Activated T-helper 1 cell treated with anti-CD3 and anti-CD28 coated beads, Interleukin-12 subunit alpha, Interleukin-12 subunit beta, Interleukin-2, Interleukin-4 antibody, amounts not matched to agents 30 ng/mL and 10 ng/mL and 1 ng/mL, durations not matched to agents 14 hours and 24 hours and 36 hours (primary cell): ENCODE measurements around the gene GLB1L3. TPM values are rescaled to one million over a fixed set of nuclear protein-coding genes. Genes with fewer than 3 reads are reported as not detected.

ENCODE experiments used
- DNase-seq: peaks from one replicate; pipeline ENCODE4 v3.0.0; 2021; ENCODE audit warnings: low spot score
- H3K27ac Mint-ChIP-seq: one replicate; pipeline ENCODE4 v1.8.0; 2021; ENCODE audit warnings: mild to moderate bottlenecking, mixed read lengths
- H3K27me3 Mint-ChIP-seq: one replicate; pipeline ENCODE4 v1.8.0; 2022; ENCODE audit warnings: mild to moderate bottlenecking, moderate library complexity, mixed read lengths; ENCODE audit not compliant: insufficient read depth
- H3K36me3 Mint-ChIP-seq: one replicate; pipeline ENCODE4 v1.8.0; 2021; ENCODE audit warnings: low read depth, mixed read lengths
- H3K4me1 Mint-ChIP-seq: one replicate; pipeline ENCODE4 v1.8.0; 2021; ENCODE audit warnings: low read depth, mixed read lengths
- H3K4me3 Mint-ChIP-seq: one replicate; pipeline ENCODE4 v1.8.0; 2021; ENCODE audit warnings: mild to moderate bottlenecking, moderate library complexity, mixed read lengths
- H3K9me3 Mint-ChIP-seq: one replicate; pipeline ENCODE4 v1.8.0; 2021; ENCODE audit warnings: mixed read lengths
- intact Hi-C: fragments of 100-400 bp; cut with micrococcal nuclease; formaldehyde crosslinking; loops from one replicate; pipeline ENCODE4 v1.15.1; 2024
- total RNA-seq: library from RNA; stranded (reverse); gene quantifications from 2 replicates; pipeline ENCODE4 v1.2.3, GENCODE V29; 2022

GLB1L3 gene
- total RNA-seq, 1 donor from 2014 or later = 16.1 TPM

DNA sequence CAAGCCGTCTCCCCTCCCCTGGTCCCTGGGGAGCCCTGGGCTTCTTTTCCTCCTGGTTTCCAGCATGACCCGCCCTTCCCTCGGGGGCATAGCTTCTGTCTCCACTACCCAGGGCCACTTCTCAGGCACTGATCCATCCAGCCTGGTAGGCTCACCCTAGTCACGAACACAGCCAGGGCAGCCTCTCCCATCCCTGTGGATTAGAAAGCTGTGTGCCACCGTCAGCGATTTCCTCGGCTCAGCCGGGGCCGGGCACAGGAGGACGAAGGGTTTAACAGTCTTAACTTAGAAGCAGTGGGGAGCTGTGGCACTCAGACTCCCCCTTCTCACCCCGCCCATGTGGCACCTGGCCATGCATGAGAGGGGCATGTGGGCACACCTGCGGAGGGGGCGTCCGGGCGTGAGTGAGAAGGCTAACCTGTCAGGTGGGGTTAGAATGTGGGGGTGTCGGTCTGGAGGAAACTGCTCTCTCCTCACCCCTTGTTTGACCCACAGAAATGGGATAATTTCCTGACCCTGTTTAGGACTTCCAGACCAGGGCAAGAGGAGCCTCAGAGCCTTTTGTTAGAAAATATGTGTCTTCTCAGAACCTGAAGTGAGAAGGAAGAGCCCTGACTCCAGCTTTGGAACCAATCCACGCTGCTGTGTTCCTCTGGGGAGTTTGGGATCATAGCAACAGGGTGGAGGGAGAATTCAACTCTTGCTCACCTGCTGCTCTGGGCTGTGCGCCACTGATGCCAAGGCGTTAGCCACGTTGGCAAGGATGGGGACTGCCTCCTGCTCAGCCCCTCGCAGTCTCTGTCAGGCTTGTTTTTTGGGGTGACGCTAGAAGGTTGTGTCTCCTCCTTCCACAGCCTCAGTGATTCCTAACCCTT, 70.2 kb downstream of the GLB1L3 start:
- Mint-ChIP-seq H3K36me3 (peaks cover 5% of the 10 kb centered on the region), H3K9me3 (no peaks in the 10 kb centered on the region), H3K4me3 (no peak overlapping the region), H3K27me3 (no peaks in the 10 kb centered on the region), H3K4me1 (peaks cover 24% of the 10 kb centered on the region), H3K27ac (no peak overlapping the region)
- intact Hi-C loops = no loop called here
- no peak for DNase-seq

DNA sequence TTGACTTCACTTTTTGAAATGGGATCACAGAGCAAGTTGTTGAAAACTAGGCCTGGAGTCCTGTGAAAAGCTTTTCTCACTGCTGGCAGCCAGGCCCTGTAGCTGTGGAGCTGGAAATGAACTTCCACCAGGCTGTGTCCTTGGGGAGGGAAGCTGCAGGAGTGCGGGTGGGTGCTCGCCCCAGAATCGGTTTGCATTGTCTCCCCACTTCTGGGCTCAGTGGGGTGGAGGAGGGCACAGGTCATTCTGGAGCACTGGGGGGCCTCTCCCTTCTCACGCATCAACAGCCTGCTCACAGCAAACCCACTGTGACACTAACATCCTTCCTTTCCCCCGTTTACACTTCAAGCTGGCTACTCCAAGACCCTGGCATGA, 70.8 kb downstream of the GLB1L3 start:
- peaks cover 24% of the 10 kb centered on the region for H3K4me1 Mint-ChIP-seq
- no peak overlapping the region for H3K27ac Mint-ChIP-seq
- no peaks in the 10 kb centered on the region for H3K9me3 Mint-ChIP-seq
- no peak for DNase-seq
- no peaks in the 10 kb centered on the region for H3K27me3 Mint-ChIP-seq
- no peak overlapping the region for H3K4me3 Mint-ChIP-seq
- H3K36me3 Mint-ChIP-seq = peaks cover 5% of the 10 kb centered on the region
- intact Hi-C loops = no loop called here

DNA sequence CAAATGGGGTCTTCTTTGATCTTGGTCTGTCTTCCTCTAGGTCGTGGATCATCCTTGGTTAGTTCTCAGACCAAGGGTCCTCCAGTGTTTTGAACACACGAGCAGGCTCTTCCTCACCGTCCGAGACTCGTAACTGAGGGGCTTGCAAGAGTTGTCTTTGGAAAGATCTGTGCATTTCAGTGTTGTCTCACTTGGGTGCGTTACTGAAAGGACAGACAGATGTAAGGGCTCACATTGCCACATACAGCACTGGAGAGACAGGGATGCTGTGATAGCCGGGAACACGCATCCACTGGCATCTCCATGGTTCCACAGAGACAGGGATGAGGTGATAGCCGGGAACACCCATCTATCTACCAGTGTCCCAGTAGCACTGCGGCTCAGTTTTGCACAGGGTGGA, 71.3 kb downstream of the GLB1L3 start:
- Mint-ChIP-seq H3K27ac (no peak overlapping the region), H3K4me3 (no peak overlapping the region), H3K4me1 (peaks cover 24% of the 10 kb centered on the region), H3K36me3 (peaks cover 5% of the 10 kb centered on the region), H3K27me3 (no peaks in the 10 kb centered on the region), H3K9me3 (no peaks in the 10 kb centered on the region)
- no peak for DNase-seq
- intact Hi-C loops = no loop called here

DNA sequence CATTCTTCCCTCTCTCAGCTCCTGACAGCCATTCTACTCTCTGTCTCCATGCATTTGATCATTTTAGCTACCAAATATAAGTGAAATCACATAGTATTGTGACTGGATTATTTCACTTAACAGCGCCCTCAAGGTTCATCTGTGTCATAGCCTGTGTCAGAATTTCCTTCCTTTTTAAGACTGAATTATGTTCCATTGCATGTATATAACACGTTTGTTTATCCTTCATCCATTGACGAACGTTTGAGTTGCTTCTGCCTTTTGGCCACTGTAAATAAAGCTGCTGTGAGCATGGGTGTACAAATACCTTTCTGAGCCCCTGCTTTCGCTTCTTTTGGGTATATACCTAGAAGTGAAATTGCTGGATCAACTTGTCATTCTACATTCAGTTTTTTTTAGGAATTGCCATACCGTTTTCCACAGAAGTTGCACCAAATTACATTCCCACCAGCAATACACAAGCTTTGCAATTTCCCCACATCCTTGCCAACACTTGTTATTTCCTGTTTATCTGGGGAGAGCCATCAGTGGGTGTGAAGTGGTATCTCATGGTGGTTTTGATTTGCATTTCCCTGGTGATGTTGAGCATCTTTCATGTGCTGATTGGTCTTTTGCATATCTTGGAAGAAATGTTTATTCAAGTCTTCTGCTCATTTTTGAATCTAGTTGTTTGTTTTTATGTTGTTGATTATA, 73.1 kb downstream of the GLB1L3 start:
- intact Hi-C loops = loop anchor here (1.0 kb wide), 1 partner anchor 17 kb away; no protein-coding TSS in a partner anchor
- peak; percentile 20 for DNase-seq
- Mint-ChIP-seq H3K4me3 (peak overlapping the region; percentile 28), H3K27me3 (no peaks in the 10 kb centered on the region), H3K4me1 (peaks cover 24% of the 10 kb centered on the region), H3K9me3 (no peaks in the 10 kb centered on the region), H3K27ac (peak overlapping the region; percentile 80), H3K36me3 (peaks cover 5% of the 10 kb centered on the region)

DNA sequence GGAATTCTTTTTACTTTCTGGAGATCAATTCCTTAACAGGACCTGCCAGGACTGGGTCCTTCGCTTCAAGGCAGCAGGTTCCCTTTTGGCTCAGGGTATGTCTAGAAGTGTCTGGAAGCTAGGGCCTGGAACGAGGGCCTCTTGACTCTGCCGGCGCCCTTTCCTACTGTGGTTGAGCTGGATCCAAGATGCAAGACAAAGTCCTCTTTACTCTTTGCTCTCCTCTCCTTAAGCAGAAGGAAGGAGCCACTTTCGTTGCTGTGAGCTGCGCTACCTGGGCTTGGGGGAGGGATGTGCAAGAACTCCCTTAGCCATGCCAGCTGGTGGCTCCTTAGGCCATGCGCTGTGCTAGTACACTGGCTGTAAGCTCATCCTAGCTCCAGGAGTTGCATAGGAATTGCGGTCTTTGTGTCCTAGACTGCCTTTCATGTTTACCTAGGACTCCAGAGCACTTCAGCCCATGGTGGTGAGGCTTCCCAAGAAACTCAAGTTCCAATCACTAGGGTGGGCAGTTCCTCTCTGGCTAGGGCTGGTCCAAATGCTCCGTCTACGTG, 73.7 kb downstream of the GLB1L3 start:
- H3K4me1 Mint-ChIP-seq = peaks cover 27% of the 10 kb centered on the region
- H3K9me3 Mint-ChIP-seq = no peaks in the 10 kb centered on the region
- no peak for DNase-seq
- peaks cover 5% of the 10 kb centered on the region for H3K36me3 Mint-ChIP-seq
- intact Hi-C loops = loop anchor here (1.0 kb wide), 1 partner anchor 18 kb away; no protein-coding TSS in a partner anchor
- peak overlapping the region; percentile 80 for H3K27ac Mint-ChIP-seq
- H3K4me3 Mint-ChIP-seq = peak overlapping the region; percentile 28
- peaks cover 1% of the 10 kb centered on the region for H3K27me3 Mint-ChIP-seq

DNA sequence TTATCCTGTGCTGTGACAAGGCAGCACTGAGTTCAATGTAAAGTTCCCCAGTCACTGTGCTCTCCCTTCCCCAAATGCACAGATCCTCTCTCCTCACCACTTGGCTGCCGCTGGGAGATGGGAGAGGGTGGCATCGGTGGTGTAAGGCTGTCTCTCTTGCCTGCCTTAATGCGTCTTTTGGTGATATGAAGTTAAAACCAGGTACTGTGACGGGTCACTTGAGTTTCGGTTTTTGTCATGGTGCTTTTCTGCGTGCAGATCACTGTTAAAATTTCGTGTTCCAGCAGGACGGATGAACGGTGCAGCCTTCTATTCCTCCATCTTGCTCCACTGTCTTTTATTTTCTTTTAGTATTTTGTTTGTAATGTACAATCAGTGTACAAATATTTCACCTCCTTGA, 74.2 kb downstream of the GLB1L3 start:
- peak overlapping the region; percentile 27 for H3K27ac Mint-ChIP-seq
- H3K4me3 Mint-ChIP-seq = no peak overlapping the region
- no peak for DNase-seq
- peaks cover 3% of the 10 kb centered on the region for H3K27me3 Mint-ChIP-seq
- peaks cover 32% of the 10 kb centered on the region for H3K4me1 Mint-ChIP-seq
- H3K9me3 Mint-ChIP-seq = no peaks in the 10 kb centered on the region
- H3K36me3 Mint-ChIP-seq = peaks cover 5% of the 10 kb centered on the region
- intact Hi-C loops = no loop called here

DNA sequence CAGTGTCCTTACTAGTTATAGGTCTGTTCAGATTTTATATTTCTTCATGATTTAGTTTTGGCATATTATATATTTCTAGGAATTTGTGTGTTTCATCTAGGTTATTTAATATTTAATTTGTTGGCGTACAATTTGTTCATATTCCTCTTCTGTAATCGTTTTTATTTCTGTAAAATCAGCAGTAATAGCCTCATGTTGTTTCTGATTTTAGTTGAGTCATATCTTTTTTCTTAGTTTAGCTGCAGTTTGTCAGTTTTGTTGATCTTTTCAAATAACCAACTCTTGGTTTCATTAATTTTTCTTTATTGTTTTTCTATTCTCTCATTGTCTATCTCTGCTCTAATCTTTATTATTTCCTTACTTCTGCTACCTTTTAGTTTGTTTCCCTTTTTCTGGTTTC, 75.9 kb downstream of the GLB1L3 start:
- H3K4me3 Mint-ChIP-seq = no peak overlapping the region
- no peak overlapping the region for H3K27ac Mint-ChIP-seq
- H3K36me3 Mint-ChIP-seq = peaks cover 5% of the 10 kb centered on the region
- no peak for DNase-seq
- intact Hi-C loops = no loop called here
- H3K27me3 Mint-ChIP-seq = peaks cover 5% of the 10 kb centered on the region
- peaks cover 35% of the 10 kb centered on the region for H3K4me1 Mint-ChIP-seq
- H3K9me3 Mint-ChIP-seq = no peaks in the 10 kb centered on the region

DNA sequence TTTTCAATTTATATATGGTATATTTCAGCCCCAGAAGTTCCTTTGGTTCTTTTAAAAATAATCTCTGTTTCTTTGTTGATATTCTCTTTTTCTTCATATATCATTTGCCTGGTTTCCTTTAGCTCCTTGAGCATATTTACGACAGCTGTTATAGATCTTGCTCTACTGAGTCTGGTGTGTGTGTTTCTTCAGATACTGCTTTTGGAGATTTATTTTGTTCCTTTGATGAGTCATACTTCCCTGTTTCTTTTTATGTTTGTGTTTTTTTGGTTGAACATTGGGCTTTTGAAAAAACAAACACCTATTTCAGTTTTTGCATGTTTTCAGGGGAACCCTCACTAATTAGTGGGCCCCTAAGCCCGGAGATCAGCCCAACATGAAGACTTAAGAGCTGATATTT, 79.0 kb downstream of the GLB1L3 start:
- Mint-ChIP-seq H3K27me3 (peaks cover 5% of the 10 kb centered on the region), H3K4me3 (no peak overlapping the region), H3K27ac (no peak overlapping the region), H3K36me3 (no peaks in the 10 kb centered on the region), H3K9me3 (no peaks in the 10 kb centered on the region), H3K4me1 (peaks cover 25% of the 10 kb centered on the region)
- intact Hi-C loops = no loop called here
- no peak for DNase-seq

DNA sequence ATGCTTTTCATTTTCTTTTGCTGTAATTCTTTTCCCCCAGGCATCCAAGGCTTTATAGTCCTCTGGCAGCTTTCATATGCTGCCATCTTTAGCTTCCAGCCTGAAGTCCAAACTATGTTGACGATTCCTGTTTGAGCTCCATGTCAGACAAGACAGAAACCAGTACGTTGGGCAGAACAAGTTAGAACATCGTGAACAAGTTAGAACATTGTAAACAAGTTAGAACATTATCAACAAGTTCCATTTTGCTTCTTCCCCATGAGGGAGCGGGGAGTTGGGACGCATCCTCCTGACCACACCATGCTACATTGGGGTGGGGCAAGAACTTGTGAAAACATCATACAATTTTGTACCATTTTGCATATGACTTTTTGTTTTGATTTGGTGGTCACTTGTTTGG, 79.5 kb downstream of the GLB1L3 start:
- H3K4me3 Mint-ChIP-seq = no peak overlapping the region
- intact Hi-C loops = no loop called here

DNA sequence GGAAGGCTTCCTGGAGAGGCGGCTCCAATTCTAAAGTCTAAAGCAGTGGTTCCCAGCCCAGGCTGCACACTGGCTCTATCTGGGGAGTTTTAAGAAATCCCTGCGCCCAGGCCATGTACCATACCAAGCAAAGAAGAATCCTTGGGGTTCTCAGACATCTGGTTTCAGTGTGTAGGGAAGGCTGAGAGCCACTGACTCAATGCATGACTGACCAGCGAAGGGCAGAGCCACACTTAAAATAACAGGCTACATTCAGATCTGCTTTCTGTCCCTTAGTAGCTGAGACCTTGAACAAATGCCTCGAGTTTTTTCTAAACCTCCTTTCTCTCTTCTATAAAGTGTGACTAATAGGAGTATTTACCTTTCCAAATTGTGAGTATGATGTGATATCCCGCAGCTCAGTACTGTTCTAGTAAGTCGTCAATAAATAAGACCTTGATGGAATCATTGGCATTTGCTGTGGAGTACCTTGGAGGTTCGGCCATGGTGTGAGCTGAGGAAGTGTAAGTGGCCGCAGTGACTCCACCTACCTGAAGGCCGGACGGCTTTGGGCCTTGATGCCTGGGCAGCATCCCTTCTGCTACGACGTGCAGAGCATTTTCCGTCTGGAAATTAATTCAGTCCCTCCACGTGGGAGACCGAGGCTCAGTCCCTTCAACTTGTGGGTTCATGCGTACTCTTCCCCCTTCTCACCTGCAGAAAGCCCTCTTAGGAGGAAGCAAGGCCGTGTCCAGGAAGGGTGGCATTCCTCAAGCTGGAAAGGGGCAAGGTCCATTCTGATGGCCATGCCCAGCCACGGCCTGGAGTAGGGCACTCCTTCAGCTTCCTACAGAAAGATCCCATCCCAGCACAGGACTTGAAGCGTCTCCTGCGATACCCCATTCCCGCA, 80.7 kb downstream of the GLB1L3 start:
- DNase-seq = no peak
- peaks cover 5% of the 10 kb centered on the region for H3K27me3 Mint-ChIP-seq
- no peaks in the 10 kb centered on the region for H3K36me3 Mint-ChIP-seq
- no peaks in the 10 kb centered on the region for H3K9me3 Mint-ChIP-seq
- H3K4me3 Mint-ChIP-seq = no peak overlapping the region
- H3K27ac Mint-ChIP-seq = no peak overlapping the region
- intact Hi-C loops = no loop called here
- peaks cover 23% of the 10 kb centered on the region for H3K4me1 Mint-ChIP-seq

More for the DNA sequence above, 79.5 kb downstream of the GLB1L3 start:
- no peaks in the 10 kb centered on the region for H3K9me3 Mint-ChIP-seq
- peaks cover 5% of the 10 kb centered on the region for H3K27me3 Mint-ChIP-seq
- no peaks in the 10 kb centered on the region for H3K36me3 Mint-ChIP-seq
- peaks cover 22% of the 10 kb centered on the region for H3K4me1 Mint-ChIP-seq
- no peak for DNase-seq
- H3K27ac Mint-ChIP-seq = no peak overlapping the region

DNA sequence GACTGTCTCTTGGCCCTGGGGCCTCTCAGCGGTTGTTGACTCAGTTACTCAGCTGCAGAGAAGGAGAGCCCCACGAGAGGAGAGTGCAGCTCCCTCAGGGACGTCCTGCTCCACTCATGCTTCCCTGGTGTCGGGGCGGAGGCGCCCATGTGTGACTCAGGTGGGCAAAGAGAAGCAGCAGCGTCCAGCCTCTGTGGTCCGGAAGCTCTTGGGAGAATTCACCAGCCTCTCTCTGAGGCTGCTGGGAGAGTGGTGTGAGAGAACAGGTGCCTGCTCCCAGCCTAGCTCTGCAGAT, 81.3 kb downstream of the GLB1L3 start:
- H3K4me3 Mint-ChIP-seq = no peak overlapping the region

DNA sequence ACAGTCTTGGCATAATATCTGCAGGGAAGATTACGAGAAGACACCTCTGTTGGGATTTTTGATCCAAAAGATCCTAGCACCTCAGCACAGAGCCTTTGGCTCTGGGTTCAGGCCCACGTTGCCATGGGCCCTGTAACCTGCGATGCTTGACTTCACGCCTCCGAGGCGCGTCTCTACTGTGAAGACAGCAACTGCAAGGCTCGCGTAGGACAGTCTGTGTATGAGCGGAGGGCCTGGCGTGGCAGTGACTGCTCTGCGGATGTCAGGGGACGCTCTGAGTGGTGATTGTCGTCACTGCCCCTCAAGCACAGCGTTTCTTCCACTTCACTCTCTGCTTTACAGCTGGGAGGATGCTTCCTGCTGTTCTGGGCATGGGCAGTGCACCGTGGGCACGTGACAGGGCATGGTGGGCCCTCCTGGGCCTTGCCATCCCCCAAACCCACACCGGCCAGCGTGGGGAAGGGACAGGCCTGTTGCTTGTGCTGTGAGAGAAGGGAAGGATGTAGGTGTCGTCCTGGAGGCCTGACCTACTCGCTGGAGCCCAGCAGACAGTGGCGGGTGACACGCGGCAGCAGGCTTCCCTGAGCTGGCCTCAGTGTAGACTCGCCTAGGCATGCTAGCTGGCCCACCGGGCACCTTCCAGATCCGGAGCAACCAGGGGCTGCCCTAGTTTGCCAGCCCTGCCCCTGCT, 82.1 kb downstream of the GLB1L3 start:
- Mint-ChIP-seq H3K27ac (no peak overlapping the region), H3K4me3 (no peak overlapping the region), H3K27me3 (peaks cover 5% of the 10 kb centered on the region), H3K36me3 (no peaks in the 10 kb centered on the region), H3K4me1 (peaks cover 26% of the 10 kb centered on the region), H3K9me3 (no peaks in the 10 kb centered on the region)
- intact Hi-C loops = no loop called here
- DNase-seq = no peak

More for the DNA sequence above, 81.3 kb downstream of the GLB1L3 start:
- Mint-ChIP-seq H3K27ac (no peak overlapping the region), H3K9me3 (no peaks in the 10 kb centered on the region), H3K36me3 (no peaks in the 10 kb centered on the region), H3K27me3 (peaks cover 5% of the 10 kb centered on the region), H3K4me1 (peaks cover 26% of the 10 kb centered on the region)
- intact Hi-C loops = no loop called here
- no peak for DNase-seq
